ENCODE results near the gene MPZL1. TPM values are rescaled to one million over a fixed set of nuclear protein-coding genes. Genes with fewer than 3 reads are reported as not detected.
"Not testable (repeated sequence)": the region's sequence is repeated elsewhere in the genome, so short reads cannot be mapped to it uniquely, and the experiment has no call there.

Gene MPZL1
- total and polyA plus RNA-seq, 2 of the 8 experiments (the other 6 are each of a cell fraction or from before 2014, with no cell fraction given) = 37.8 to 120 TPM

DNA sequence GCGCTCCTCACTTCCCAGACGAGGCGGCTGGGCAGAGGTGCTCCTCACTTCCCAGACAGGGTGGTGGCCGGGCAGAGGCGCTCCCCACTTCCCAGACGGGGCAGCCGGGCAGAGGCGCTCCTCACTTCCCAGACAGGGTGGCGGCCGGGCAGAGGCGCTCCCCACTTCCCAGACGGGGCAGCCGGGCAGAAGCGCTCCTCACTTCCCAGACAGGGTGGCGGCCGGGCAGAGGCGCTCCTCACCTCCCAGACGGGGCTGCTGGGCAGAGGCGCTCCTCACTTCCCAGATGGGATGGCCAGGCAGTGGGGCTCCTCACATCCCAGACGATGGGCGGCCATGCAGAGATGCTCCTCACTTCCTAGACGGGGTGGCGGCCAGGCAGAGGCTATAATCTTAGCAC lies 84.5 kb downstream of the MPZL1 start:
- H3K27me3 ChIP-seq (replicated peaks in 1 of 4; ENCODE audit: control insufficient read depth in 3 of 4, extremely low read depth in 1 of 4, insufficient read depth in 3 of 4, low read length in 3 of 4); H3K36me3 ChIP-seq (ENCODE audit: control insufficient read depth in 2 of 4, insufficient read depth in 4 of 4, low read length in 3 of 4); H2BK12ac ChIP-seq (ENCODE audit: low read depth, low read length); CTCF ChIA-PET (ENCODE audit: partially characterized antibody); POLR2A ChIA-PET (ENCODE audit: partially characterized antibody); H3K4me2 ChIP-seq (ENCODE audit: insufficient read depth in 1 of 2, low read depth in 2 of 2, low read length in 2 of 2); H3K79me2 ChIP-seq (ENCODE audit: control insufficient read depth in 1 of 2, insufficient read depth in 2 of 2, low read length in 2 of 2); H3K4me3 ChIP-seq (ENCODE audit: extremely low read depth in 1 of 4, insufficient read depth in 2 of 4, low read depth in 3 of 4, low read length in 4 of 4); H3K4ac ChIP-seq (replicated peaks; ENCODE audit: insufficient read length, low read depth, low read length); H3K14ac ChIP-seq (ENCODE audit: insufficient read length); H2BK20ac ChIP-seq (ENCODE audit: low read length); H3K4me1 ChIP-seq (replicated peaks in 1 of 4; ENCODE audit: control insufficient read depth in 3 of 4, insufficient read depth in 4 of 4, low read length in 3 of 4); H3K79me1 ChIP-seq (ENCODE audit: low read depth, low read length); H4K5ac ChIP-seq (ENCODE audit: insufficient read length, low read depth, low read length); H2BK5ac ChIP-seq (ENCODE audit: low read depth, low read length); H3K18ac ChIP-seq (ENCODE audit: extremely low read depth, low read length); H3K27ac ChIP-seq (ENCODE audit: low read depth, low read length); FAIRE-seq; H4K8ac ChIP-seq (ENCODE audit: extremely low read depth, insufficient read depth, low read length); H3K23me2 ChIP-seq (ENCODE audit: low read depth, low read length); H2BK15ac ChIP-seq (ENCODE audit: low read length); H4K20me1 ChIP-seq (replicated peaks in 1 of 2; ENCODE audit: control insufficient read depth in 1 of 2, insufficient read depth in 2 of 2, low read length in 2 of 2); H2AK5ac ChIP-seq (ENCODE audit: low read depth, low read length); H3K56ac ChIP-seq (replicated peaks; ENCODE audit: insufficient read length, low read depth, low read length); H2AFZ ChIP-seq (ENCODE audit: low read length); H3K23ac ChIP-seq (ENCODE audit: insufficient read length); H4K91ac ChIP-seq (replicated peaks; ENCODE audit: insufficient read length, low read length); H3K9ac ChIP-seq (replicated peaks in 1 of 4; ENCODE audit: extremely low read depth in 1 of 4, low read depth in 3 of 4, low read length in 3 of 4); DNase-seq (ENCODE audit: low read depth in 1 of 2, low spot score in 2 of 2); H2BK120ac ChIP-seq (replicated peaks; ENCODE audit: low read depth, low read length): not testable (repeated sequence)
- WGBS, 2 experiments (ENCODE audit: extremely low coverage in 1 of 2, insufficient coverage in 1 of 2, insufficient read length in 1 of 2, insufficient replicate concordance in 2 of 2, low coverage in 1 of 2, low lambda C conversion rate in 2 of 2, missing lambda C conversion rate in 1 of 2) = 94% methylated on average over 21 of the region's 23 CpGs; no CpG with 5 or more reads in 1 of the 2 experiments
- TF ChIP-seq EP300 (IDR thresholded peaks at IDR 0.05; ENCODE audit: borderline replicate concordance in 1 of 2, low read depth in 2 of 2, low read length in 2 of 2) = peak in 1 of 2 experiments; percentile 17; a peak in 1 of 3 replicates
- peaks cover 14% of the 10 kb centered on the region in 2 experiments for H3K9me3 ChIP-seq (ENCODE audit: insufficient read depth in 2 of 2, low read depth in 1 of 2, low read length in 1 of 2)

DNA sequence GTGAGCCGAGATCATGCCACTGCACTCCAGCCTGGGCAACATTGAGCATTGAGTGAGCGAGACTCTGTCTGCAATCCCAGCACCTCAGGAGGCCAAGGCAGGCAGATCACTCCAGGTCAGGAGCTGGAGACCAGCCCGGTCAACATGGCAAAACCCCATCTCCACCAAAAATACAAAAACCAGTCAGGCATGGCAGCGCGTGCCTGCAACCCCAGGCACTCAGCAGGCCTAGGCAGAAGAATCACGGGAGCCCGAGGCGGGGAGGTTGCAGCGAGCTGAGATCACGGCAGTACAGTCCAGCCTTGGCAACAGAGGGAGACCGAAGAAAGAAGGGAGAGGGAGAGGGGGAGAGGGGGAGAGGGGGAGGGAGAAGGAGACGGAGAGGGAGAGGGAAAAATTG lies 84.9 kb downstream of the MPZL1 start:
- H4K8ac ChIP-seq (ENCODE audit: extremely low read depth, insufficient read depth, low read length); H3K4me1 ChIP-seq (replicated peaks in 1 of 4; ENCODE audit: control insufficient read depth in 3 of 4, insufficient read depth in 4 of 4, low read length in 3 of 4); H2AK5ac ChIP-seq (ENCODE audit: low read depth, low read length); H3K23ac ChIP-seq (ENCODE audit: insufficient read length); DNase-seq (ENCODE audit: low read depth in 1 of 2, low spot score in 2 of 2); H2BK20ac ChIP-seq (ENCODE audit: low read length); H2BK12ac ChIP-seq (ENCODE audit: low read depth, low read length); H2BK120ac ChIP-seq (replicated peaks; ENCODE audit: low read depth, low read length); H3K14ac ChIP-seq (ENCODE audit: insufficient read length); FAIRE-seq; H2BK15ac ChIP-seq (ENCODE audit: low read length); CTCF ChIA-PET (ENCODE audit: partially characterized antibody); H3K27me3 ChIP-seq (replicated peaks in 1 of 4; ENCODE audit: control insufficient read depth in 3 of 4, extremely low read depth in 1 of 4, insufficient read depth in 3 of 4, low read length in 3 of 4); H3K23me2 ChIP-seq (ENCODE audit: low read depth, low read length); H4K20me1 ChIP-seq (replicated peaks in 1 of 2; ENCODE audit: control insufficient read depth in 1 of 2, insufficient read depth in 2 of 2, low read length in 2 of 2); H4K5ac ChIP-seq (ENCODE audit: insufficient read length, low read depth, low read length); H3K9ac ChIP-seq (replicated peaks in 1 of 4; ENCODE audit: extremely low read depth in 1 of 4, low read depth in 3 of 4, low read length in 3 of 4); H3K4ac ChIP-seq (replicated peaks; ENCODE audit: insufficient read length, low read depth, low read length); H3K4me2 ChIP-seq (ENCODE audit: insufficient read depth in 1 of 2, low read depth in 2 of 2, low read length in 2 of 2); H3K36me3 ChIP-seq (ENCODE audit: control insufficient read depth in 2 of 4, insufficient read depth in 4 of 4, low read length in 3 of 4); H3K56ac ChIP-seq (replicated peaks; ENCODE audit: insufficient read length, low read depth, low read length); H3K18ac ChIP-seq (ENCODE audit: extremely low read depth, low read length); H2BK5ac ChIP-seq (ENCODE audit: low read depth, low read length); H4K91ac ChIP-seq (replicated peaks; ENCODE audit: insufficient read length, low read length); H3K27ac ChIP-seq (ENCODE audit: low read depth, low read length); H2AFZ ChIP-seq (ENCODE audit: low read length); H3K4me3 ChIP-seq (ENCODE audit: extremely low read depth in 1 of 4, insufficient read depth in 2 of 4, low read depth in 3 of 4, low read length in 4 of 4); H3K79me2 ChIP-seq (ENCODE audit: control insufficient read depth in 1 of 2, insufficient read depth in 2 of 2, low read length in 2 of 2); POLR2A ChIA-PET (ENCODE audit: partially characterized antibody); H3K79me1 ChIP-seq (ENCODE audit: low read depth, low read length): not testable (repeated sequence)
- WGBS, 2 experiments (ENCODE audit: extremely low coverage in 1 of 2, insufficient coverage in 1 of 2, insufficient read length in 1 of 2, insufficient replicate concordance in 2 of 2, low coverage in 1 of 2, low lambda C conversion rate in 2 of 2, missing lambda C conversion rate in 1 of 2) = 90% methylated on average over 11 of the region's 12 CpGs; no CpG with 5 or more reads in 1 of the 2 experiments
- H3K9me3 ChIP-seq (ENCODE audit: insufficient read depth in 2 of 2, low read depth in 1 of 2, low read length in 1 of 2) = peaks cover 14% of the 10 kb centered on the region in 2 experiments
